C4-2B (cell line): ENCODE measurements around the gene RHOXF2B.
A peak's percentile ranks its signal among the peaks of the same experiment; 100 is the strongest.
"Not testable (repeated sequence)": the region's sequence is repeated elsewhere in the genome, so short reads cannot be mapped to it uniquely, and the experiment has no call there.

Source experiments
- H3K27ac ChIP-seq: fragments of 450-650 bp; 2 replicates; pipeline ENCODE4 v1.5.1; 2017
- CTCF ChIP-seq: fragments of 450-650 bp; conservative IDR thresholded peaks from 2 replicates; pipeline ENCODE4 v1.5.1; 2017; ENCODE audit warnings: mild to moderate bottlenecking
- ZFX ChIP-seq: fragments of 450-650 bp; IDR thresholded peaks from 2 replicates; pipeline ENCODE4 v1.6.1; 2017

The RHOXF2B gene

GRCh38 chrX:120087289-120088017 is 10.0 kb upstream of the RHOXF2B start:
- TF ChIP-seq CTCF (no peak), ZFX (no peak)
- H3K27ac ChIP-seq, result no peak overlapping the region

GRCh38 chrX:120085553-120086185 is 8.2 kb upstream of the RHOXF2B start:
- H3K27ac ChIP-seq, result not testable (repeated sequence)

GRCh38 chrX:120066169-120066568 is 11.3 kb downstream of the RHOXF2B start:
- H3K27ac ChIP-seq, result not testable (repeated sequence)

GRCh38 chrX:120042712-120043111 is 34.8 kb downstream of the RHOXF2B start:
- H3K27ac ChIP-seq, result not testable (repeated sequence)

GRCh38 chrX:120042247-120042646 is 35.2 kb downstream of the RHOXF2B start:
- H3K27ac ChIP-seq, result not testable (repeated sequence)

GRCh38 chrX:120040176-120040575 is 37.3 kb downstream of the RHOXF2B start:
- not testable (repeated sequence) for H3K27ac ChIP-seq

GRCh38 chrX:120039087-120039733 is 38.3 kb downstream of the RHOXF2B start:
- not testable (repeated sequence) for H3K27ac ChIP-seq

GRCh38 chrX:120036704-120037103 is 40.8 kb downstream of the RHOXF2B start:
- TF ChIP-seq CTCF, result no peak
- TF ChIP-seq ZFX, result no peak
- no peak overlapping the region for H3K27ac ChIP-seq

GRCh38 chrX:120035522-120036309 is 41.8 kb downstream of the RHOXF2B start:
- not testable (repeated sequence) for H3K27ac ChIP-seq

GRCh38 chrX:120029354-120029753 is 48.1 kb downstream of the RHOXF2B start:
- no peak overlapping the region for H3K27ac ChIP-seq
- TF ChIP-seq CTCF, result no peak
- no peak for TF ChIP-seq ZFX

GRCh38 chrX:120023259-120023658 is 54.2 kb downstream of the RHOXF2B start:
- peak overlapping the region; percentile 22; the same call in 1 of the 2 replicates for H3K27ac ChIP-seq
- TF ChIP-seq CTCF (no peak), ZFX (no peak)
